Measurements from ENCODE around the gene ZNF304. TPM values are rescaled to one million over a fixed set of nuclear protein-coding genes. Genes with fewer than 3 reads are reported as not detected.

ZNF304 gene
- total and polyA plus RNA-seq, 2 experiments from 2014 or later: 3.0 to 6.9 TPM

GRCh38 chr19:57406516-57407123, 55.5 kb downstream of the ZNF304 start:
- no peaks in the 10 kb centered on the region for H3K9me2 ChIP-seq (replicated peaks; ENCODE audit: insufficient read depth)
- no peak overlapping the region for H3K27ac ChIP-seq
- no peaks in the 10 kb centered on the region for H3K36me3 ChIP-seq (replicated peaks; ENCODE audit: insufficient read depth, low read depth)
- peaks cover 4% of the 10 kb centered on the region for H3K79me2 ChIP-seq
- H3K9me3 ChIP-seq (ENCODE audit: low read depth): no peaks in the 10 kb centered on the region
- WGBS (ENCODE audit: low lambda C conversion rate, missing lambda C conversion rate): 19% methylated on average over 8 of the region's 8 CpGs
- no peaks in the 10 kb centered on the region for H4K20me1 ChIP-seq (ENCODE audit: insufficient read depth, poor library complexity, severe bottlenecking)
- TF ChIP-seq EZH2phosphoT487 (IDR thresholded peaks at IDR 0.05; ENCODE audit: low read depth, severe bottlenecking, unreplicated experiment): no peak
- TF ChIP-seq, protein P1, sequence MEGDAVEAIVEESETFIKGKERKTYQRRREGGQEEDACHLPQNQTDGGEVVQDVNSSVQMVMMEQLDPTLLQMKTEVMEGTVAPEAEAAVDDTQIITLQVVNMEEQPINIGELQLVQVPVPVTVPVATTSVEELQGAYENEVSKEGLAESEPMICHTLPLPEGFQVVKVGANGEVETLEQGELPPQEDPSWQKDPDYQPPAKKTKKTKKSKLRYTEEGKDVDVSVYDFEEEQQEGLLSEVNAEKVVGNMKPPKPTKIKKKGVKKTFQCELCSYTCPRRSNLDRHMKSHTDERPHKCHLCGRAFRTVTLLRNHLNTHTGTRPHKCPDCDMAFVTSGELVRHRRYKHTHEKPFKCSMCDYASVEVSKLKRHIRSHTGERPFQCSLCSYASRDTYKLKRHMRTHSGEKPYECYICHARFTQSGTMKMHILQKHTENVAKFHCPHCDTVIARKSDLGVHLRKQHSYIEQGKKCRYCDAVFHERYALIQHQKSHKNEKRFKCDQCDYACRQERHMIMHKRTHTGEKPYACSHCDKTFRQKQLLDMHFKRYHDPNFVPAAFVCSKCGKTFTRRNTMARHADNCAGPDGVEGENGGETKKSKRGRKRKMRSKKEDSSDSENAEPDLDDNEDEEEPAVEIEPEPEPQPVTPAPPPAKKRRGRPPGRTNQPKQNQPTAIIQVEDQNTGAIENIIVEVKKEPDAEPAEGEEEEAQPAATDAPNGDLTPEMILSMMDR (IDR thresholded peaks at IDR 0.05; ENCODE audit: poor library complexity): peak; percentile 85
- TF ChIP-seq EZH2 (IDR thresholded peaks at IDR 0.05; ENCODE audit: borderline replicate concordance): no peak
- H2AFZ ChIP-seq: no peak overlapping the region
- H3K4me1 ChIP-seq (ENCODE audit: insufficient read depth): no peaks in the 10 kb centered on the region
- H3K4me2 ChIP-seq: no peak overlapping the region
- no peaks in the 10 kb centered on the region for H3K27me3 ChIP-seq
- DNase-seq (ENCODE audit: low spot score): peak; percentile 86
- no peak overlapping the region for H3K4me3 ChIP-seq

Other genes starting within 250 kb of the ZNF304 start
- gene USP29, start 231.3 kb upstream of the ZNF304 start, total RNA-seq: not detected in 2 replicates
- gene USP29, start 231.3 kb upstream of the ZNF304 start, polyA plus RNA-seq: not detected in 2 replicates
- not detected in 2 replicates for gene ZIM3, start 206.1 kb upstream of the ZNF304 start, total RNA-seq
- not detected in 2 replicates for gene ZIM3, start 206.1 kb upstream of the ZNF304 start, polyA plus RNA-seq
- not detected in 2 replicates for gene DUXA, start 183.8 kb upstream of the ZNF304 start, total RNA-seq
- gene DUXA, start 183.8 kb upstream of the ZNF304 start, polyA plus RNA-seq: not detected in 2 replicates
- 23.0 and 26.2 TPM in 2 replicates for gene ZNF264, start 159.8 kb upstream of the ZNF304 start, total RNA-seq
- 2.8 and 4.4 TPM in 2 replicates for gene ZNF264, start 159.8 kb upstream of the ZNF304 start, polyA plus RNA-seq
- gene AURKC, start 120.2 kb upstream of the ZNF304 start, total RNA-seq: 0.27 and 1.0 TPM in 2 replicates
- 0.25 and 0.88 TPM in 2 replicates for gene AURKC, start 120.2 kb upstream of the ZNF304 start, polyA plus RNA-seq
- gene ZNF805, start 110.6 kb upstream of the ZNF304 start, total RNA-seq: 12.3 and 13.9 TPM in 2 replicates
- gene ZNF805, start 110.6 kb upstream of the ZNF304 start, polyA plus RNA-seq: 1.5 and 1.9 TPM in 2 replicates
- gene ZNF460, start 70.8 kb upstream of the ZNF304 start, total RNA-seq: 63.7 and 77.4 TPM in 2 replicates
- gene ZNF460, start 70.8 kb upstream of the ZNF304 start, polyA plus RNA-seq: 5.9 and 6.2 TPM in 2 replicates
- 6.7 and 6.9 TPM in 2 replicates for gene ZNF543, start 30.8 kb upstream of the ZNF304 start, total RNA-seq
- gene ZNF543, start 30.8 kb upstream of the ZNF304 start, polyA plus RNA-seq: 0.61 and 2.6 TPM in 2 replicates
- 19.8 and 27.8 TPM in 2 replicates for gene TRAPPC2B, start 12.3 kb downstream of the ZNF304 start, total RNA-seq
- 39.0 and 50.7 TPM in 2 replicates for gene TRAPPC2B, start 12.3 kb downstream of the ZNF304 start, polyA plus RNA-seq
- gene ZNF547, start 12.3 kb downstream of the ZNF304 start, total RNA-seq: 1.6 and 5.2 TPM in 2 replicates
- gene ZNF547, start 12.3 kb downstream of the ZNF304 start, polyA plus RNA-seq: 0.72 and 1.8 TPM in 2 replicates
- gene ZNF548, start 38.6 kb downstream of the ZNF304 start, total RNA-seq: 17.6 and 26.3 TPM in 2 replicates
- gene ZNF548, start 38.6 kb downstream of the ZNF304 start, polyA plus RNA-seq: 8.1 and 9.3 TPM in 2 replicates
- 6.9 and 7.2 TPM in 2 replicates for gene ZNF17, start 59.9 kb downstream of the ZNF304 start, total RNA-seq
- gene ZNF17, start 59.9 kb downstream of the ZNF304 start, polyA plus RNA-seq: 1.4 and 2.3 TPM in 2 replicates
- gene ZNF749, start 84.1 kb downstream of the ZNF304 start, total RNA-seq: 10.4 and 10.5 TPM in 2 replicates
- gene ZNF749, start 84.1 kb downstream of the ZNF304 start, polyA plus RNA-seq: 3.0 and 7.1 TPM in 2 replicates
- gene VN1R1, start 105.9 kb downstream of the ZNF304 start, total RNA-seq: 1.6 and 2.2 TPM in 2 replicates
- gene VN1R1, start 105.9 kb downstream of the ZNF304 start, polyA plus RNA-seq: 0.65 and 0.83 TPM in 2 replicates
- gene ZNF772, start 126.3 kb downstream of the ZNF304 start, total RNA-seq: 18.5 TPM in 2 replicates
- gene ZNF772, start 126.3 kb downstream of the ZNF304 start, polyA plus RNA-seq: 2.6 and 5.6 TPM in 2 replicates
- gene ZNF419, start 136.5 kb downstream of the ZNF304 start, total RNA-seq: 9.4 and 11.4 TPM in 2 replicates
- gene ZNF419, start 136.5 kb downstream of the ZNF304 start, polyA plus RNA-seq: 9.3 and 9.4 TPM in 2 replicates
- gene ZNF773, start 148.7 kb downstream of the ZNF304 start, total RNA-seq: 6.9 and 8.0 TPM in 2 replicates
- gene ZNF773, start 148.7 kb downstream of the ZNF304 start, polyA plus RNA-seq: 5.0 and 6.6 TPM in 2 replicates
- 4.3 and 6.4 TPM in 2 replicates for gene ZNF549, start 176.1 kb downstream of the ZNF304 start, total RNA-seq
- 3.2 and 3.5 TPM in 2 replicates for gene ZNF549, start 176.1 kb downstream of the ZNF304 start, polyA plus RNA-seq
- 5.7 and 5.9 TPM in 2 replicates for gene ZNF550, start 208.6 kb downstream of the ZNF304 start, total RNA-seq
- 5.2 and 6.2 TPM in 2 replicates for gene ZNF550, start 208.6 kb downstream of the ZNF304 start, polyA plus RNA-seq
- 4.7 and 5.8 TPM in 2 replicates for gene ZNF416, start 227.6 kb downstream of the ZNF304 start, total RNA-seq
- gene ZNF416, start 227.6 kb downstream of the ZNF304 start, polyA plus RNA-seq: 1.9 and 2.5 TPM in 2 replicates
- 5.1 and 7.1 TPM in 2 replicates for gene ZIK1, start 232.9 kb downstream of the ZNF304 start, total RNA-seq
- 3.3 and 3.8 TPM in 2 replicates for gene ZIK1, start 232.9 kb downstream of the ZNF304 start, polyA plus RNA-seq
- gene ZNF530, start 248.6 kb downstream of the ZNF304 start, total RNA-seq: 1.3 and 1.8 TPM in 2 replicates
- gene ZNF530, start 248.6 kb downstream of the ZNF304 start, polyA plus RNA-seq: 1.3 and 2.8 TPM in 2 replicates